Activated T-helper 2 cell treated with anti-CD3 and anti-CD28 coated beads, Interferon-gamma antibody, Interleukin-2, Interleukin-4, amounts not matched to agents 10 μg/mL and 5 μg/mL and 100 μg/mL, durations not matched to agents 14 hours and 24 hours and 36 hours (primary cell): ENCODE data around the gene CRTC2. TPM values are rescaled to one million over a fixed set of nuclear protein-coding genes. Genes with fewer than 3 reads are reported as not detected.

Source experiments
- DNase-seq: peaks from one replicate; pipeline ENCODE4 v3.0.0; 2021; ENCODE audit warnings: low spot score
- H3K27ac Mint-ChIP-seq: one replicate; pipeline ENCODE4 v1.8.0; 2021; ENCODE audit warnings: mixed read lengths
- H3K27me3 Mint-ChIP-seq: one replicate; pipeline ENCODE4 v1.8.0; 2021; ENCODE audit warnings: low read depth, mixed read lengths
- H3K36me3 Mint-ChIP-seq: one replicate; pipeline ENCODE4 v1.8.0; 2021; ENCODE audit warnings: low read depth, mixed read lengths
- H3K4me1 Mint-ChIP-seq: one replicate; pipeline ENCODE4 v1.8.0; 2021; ENCODE audit warnings: low read depth, mixed read lengths
- H3K4me3 Mint-ChIP-seq: one replicate; pipeline ENCODE4 v1.8.0; 2021; ENCODE audit warnings: low read depth, mild to moderate bottlenecking, moderate library complexity, mixed read lengths
- H3K9me3 Mint-ChIP-seq: one replicate; pipeline ENCODE4 v1.8.0; 2021; ENCODE audit warnings: mixed read lengths
- intact Hi-C: fragments of 100-400 bp; cut with micrococcal nuclease; formaldehyde crosslinking; loops from one replicate; pipeline ENCODE4 v1.15.1; 2023
- total RNA-seq: library from RNA; stranded (reverse); gene quantifications from 2 replicates; pipeline ENCODE4 v1.2.3, GENCODE V29; 2022

CRTC2 gene
- total RNA-seq, 1 donor from 2014 or later: 71.6 TPM

DNA sequence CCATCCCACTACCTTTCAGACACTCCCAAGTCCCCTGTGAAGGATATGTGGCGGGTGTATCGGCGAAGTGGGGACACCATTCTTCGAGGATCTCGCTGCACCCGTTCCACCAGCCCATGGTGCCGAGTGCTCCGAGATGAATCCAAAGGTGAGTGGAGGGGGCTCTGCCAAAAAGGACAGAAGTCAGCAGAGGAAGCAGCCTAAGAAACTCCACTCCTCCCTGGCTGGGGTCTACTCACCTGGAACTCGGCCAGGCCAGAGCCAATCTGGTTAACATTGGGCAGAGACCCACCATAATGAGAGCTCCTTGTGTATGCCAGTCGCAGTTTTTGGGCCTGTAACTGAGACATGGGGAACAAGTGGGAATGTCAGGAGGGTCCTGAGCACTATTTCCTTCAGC, 3.6 kb downstream of the CRTC2 start:
- H3K27ac Mint-ChIP-seq: peak overlapping the region; percentile 9
- H3K27me3 Mint-ChIP-seq: no peaks in the 10 kb centered on the region
- no peaks in the 10 kb centered on the region for H3K9me3 Mint-ChIP-seq
- no peak for DNase-seq
- H3K4me3 Mint-ChIP-seq: no peak overlapping the region
- H3K4me1 Mint-ChIP-seq: peaks cover 33% of the 10 kb centered on the region
- intact Hi-C loops: no loop called here
- H3K36me3 Mint-ChIP-seq: peaks cover 55% of the 10 kb centered on the region

DNA sequence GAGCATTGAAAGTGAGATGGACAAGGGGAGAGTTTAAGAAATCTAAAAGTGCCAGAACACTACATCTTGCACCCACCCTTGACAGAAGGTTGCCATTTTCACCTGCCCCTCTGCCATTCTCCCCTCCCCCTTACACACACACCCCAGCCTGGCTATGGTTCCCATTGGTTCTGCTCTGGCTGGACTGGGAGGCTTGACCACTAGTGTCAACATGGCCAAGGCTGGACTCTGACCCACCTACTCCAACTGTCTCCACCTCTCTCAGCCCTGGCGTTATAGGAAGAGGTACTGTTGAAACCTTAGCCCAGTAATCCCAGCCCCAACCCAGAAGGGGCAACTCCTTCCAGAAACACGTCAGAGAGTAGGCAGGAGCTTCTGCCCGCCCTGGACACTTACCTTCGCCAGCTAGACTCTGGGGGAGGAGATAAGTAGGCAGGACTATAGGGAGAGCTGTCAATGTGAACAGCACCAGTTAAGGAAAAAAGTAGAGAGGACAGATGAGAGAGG, 4.5 kb downstream of the CRTC2 start:
- Mint-ChIP-seq H3K9me3 (no peaks in the 10 kb centered on the region), H3K27me3 (no peaks in the 10 kb centered on the region), H3K36me3 (peaks cover 57% of the 10 kb centered on the region), H3K4me3 (no peak overlapping the region), H3K27ac (peak overlapping the region; percentile 6), H3K4me1 (peaks cover 28% of the 10 kb centered on the region)
- intact Hi-C loops: no loop called here
- no peak for DNase-seq

DNA sequence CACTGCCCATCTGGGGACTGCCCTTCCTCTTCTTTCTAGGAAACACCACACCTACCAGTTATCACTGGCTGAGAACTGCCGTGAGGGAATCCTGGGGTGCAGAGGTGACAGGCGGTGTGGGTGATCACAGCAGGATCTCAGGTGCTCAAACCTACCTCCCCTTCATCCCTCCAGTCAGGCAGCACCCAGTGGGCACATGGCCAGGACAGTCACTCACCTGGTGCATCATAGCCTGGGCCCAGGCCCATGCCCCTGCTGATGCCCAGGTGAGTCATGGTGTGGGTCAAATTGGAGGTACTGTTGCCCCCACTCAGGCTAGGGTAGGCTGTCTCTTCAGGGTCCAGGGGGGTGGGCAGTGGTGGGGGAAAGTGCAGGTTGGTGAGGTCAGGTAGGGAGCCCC, 6.6 kb downstream of the CRTC2 start:
- Mint-ChIP-seq H3K27ac (no peak overlapping the region), H3K4me1 (peaks cover 22% of the 10 kb centered on the region), H3K9me3 (no peaks in the 10 kb centered on the region), H3K27me3 (no peaks in the 10 kb centered on the region), H3K4me3 (no peak overlapping the region), H3K36me3 (peaks cover 67% of the 10 kb centered on the region)
- no peak for DNase-seq
- intact Hi-C loops: no loop called here

DNA sequence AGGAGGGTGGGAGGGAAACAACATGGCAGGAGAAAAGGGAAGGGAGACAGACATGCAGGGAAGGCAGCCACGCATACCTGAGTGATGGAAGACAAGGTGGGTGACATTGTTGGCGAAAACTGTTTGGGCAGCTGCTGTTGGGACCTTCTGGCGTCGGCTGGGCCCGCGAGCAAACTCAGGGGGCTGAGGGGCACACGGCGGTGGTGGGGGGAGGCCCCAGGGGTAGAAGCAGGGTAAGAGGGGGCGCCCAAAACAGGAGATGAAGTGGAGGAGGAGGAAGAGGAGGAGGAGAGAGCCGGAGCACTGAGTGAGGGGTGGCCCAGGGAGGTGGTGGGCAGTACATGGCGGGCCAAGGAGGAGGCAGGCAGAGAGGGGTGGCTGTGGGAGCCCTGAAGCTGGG, 7.2 kb downstream of the CRTC2 start:
- intact Hi-C loops: no loop called here
- H3K36me3 Mint-ChIP-seq: peaks cover 68% of the 10 kb centered on the region
- H3K4me1 Mint-ChIP-seq: peaks cover 18% of the 10 kb centered on the region
- H3K27me3 Mint-ChIP-seq: no peaks in the 10 kb centered on the region
- H3K4me3 Mint-ChIP-seq: no peak overlapping the region
- no peaks in the 10 kb centered on the region for H3K9me3 Mint-ChIP-seq
- DNase-seq: no peak
- no peak overlapping the region for H3K27ac Mint-ChIP-seq

DNA sequence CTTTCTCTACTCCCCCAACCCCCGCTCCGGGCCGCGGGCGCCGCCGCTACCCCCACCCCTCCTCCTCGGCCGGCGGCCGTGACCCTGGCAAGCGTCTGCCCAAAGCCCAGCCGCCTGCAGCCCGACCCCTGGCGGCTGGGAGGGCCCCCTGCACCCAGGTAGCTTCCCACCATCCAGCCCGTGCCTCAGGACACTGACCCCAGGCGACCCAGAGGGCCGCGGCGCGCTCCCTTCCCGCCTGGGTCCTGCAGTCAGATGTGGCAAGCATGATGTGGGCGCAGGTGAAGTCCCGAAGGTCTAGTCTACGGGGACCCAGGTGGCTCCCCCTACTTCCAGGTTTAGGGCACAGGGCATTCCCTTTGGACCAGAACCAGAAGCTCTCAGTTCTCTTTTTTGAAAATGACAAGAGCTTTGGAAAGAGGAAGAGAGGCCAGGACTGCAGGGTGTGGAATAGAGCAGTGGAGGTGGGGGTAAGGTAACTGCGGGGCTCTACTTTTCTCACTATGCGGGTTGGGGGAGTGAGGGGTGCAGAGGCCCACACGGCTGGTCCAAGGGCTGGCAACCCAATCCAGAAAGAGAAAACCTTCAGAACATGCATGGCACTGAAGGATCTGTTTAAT, 11.7 kb downstream of the CRTC2 start, which contains the start of gene DENND4B:
TSS of gene DENND4B (minus strand) at position 97 of the 620 bp plus-strand sequence. CDS start 2,344 bp downstream, outside the sequence.
- DNase-seq: peak; percentile 70
- Mint-ChIP-seq H3K4me3 (peak within 1 kb of the TSS; percentile 96), H3K27ac (peak within 1 kb of the TSS; percentile 95), H3K36me3 (peaks cover 71% of the 10 kb centered on the region), H3K27me3 (no peaks in the 10 kb centered on the region), H3K9me3 (no peaks in the 10 kb centered on the region), H3K4me1 (peaks cover 22% of the 10 kb centered on the region)
- intact Hi-C loops: loop anchor here (1.0 to 2.0 kb wide), 5 partner anchors 12 to 274 kb away; partner anchors contain the start of genes CRTC2 and UBAP2L

DNA sequence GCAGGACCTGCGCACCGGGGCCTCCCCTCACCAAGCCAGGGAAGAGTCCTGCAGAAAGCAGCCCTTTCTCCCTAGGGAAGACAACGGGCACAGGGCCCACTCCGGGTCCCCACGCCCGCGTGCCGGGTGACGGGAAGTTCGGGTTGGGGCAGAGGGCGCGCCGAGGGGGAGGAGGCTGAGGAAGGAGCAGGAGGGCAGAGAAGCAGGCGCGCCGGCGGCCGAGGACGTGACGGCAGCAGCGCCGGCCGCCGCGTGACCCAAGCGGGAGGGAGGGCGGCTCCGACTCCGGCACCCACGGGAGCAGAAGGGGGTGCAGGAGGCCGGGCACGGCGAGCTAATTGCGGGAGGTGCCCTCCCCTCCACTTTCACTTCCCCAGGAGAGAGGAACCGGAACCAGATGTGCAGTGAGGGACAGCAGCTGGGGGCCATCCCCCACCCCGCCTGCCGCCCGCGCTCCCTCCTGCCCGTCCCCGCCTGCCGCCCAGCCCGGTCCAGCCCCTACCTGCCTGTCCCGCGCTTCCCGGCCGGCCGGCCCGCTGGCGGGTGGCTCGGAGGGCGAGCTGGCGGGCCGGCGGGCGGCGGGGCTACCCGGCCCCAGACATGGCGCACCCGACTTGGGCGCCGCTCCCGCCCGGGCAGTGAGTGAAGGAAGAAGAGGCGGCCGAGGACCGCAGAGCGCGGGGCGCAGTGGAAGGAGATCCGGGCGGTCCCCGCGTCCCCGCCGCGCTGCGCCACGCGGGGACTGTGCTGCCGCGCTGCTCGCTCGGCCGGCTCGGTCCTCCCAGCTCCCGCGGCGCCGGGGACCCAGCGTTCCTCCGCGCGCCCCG, 12.4 kb downstream of the CRTC2 start:
- H3K4me1 Mint-ChIP-seq: peaks cover 22% of the 10 kb centered on the region
- intact Hi-C loops: loop anchor here (1.0 to 2.0 kb wide), 7 partner anchors 12 to 274 kb away; partner anchors contain the start of genes CRTC2, RPS27 and UBAP2L
- H3K36me3 Mint-ChIP-seq: peaks cover 69% of the 10 kb centered on the region
- H3K27ac Mint-ChIP-seq: peak overlapping the region; percentile 95
- no peaks in the 10 kb centered on the region for H3K27me3 Mint-ChIP-seq
- H3K9me3 Mint-ChIP-seq: no peaks in the 10 kb centered on the region
- peak overlapping the region; percentile 96 for H3K4me3 Mint-ChIP-seq
- peak; percentile 73 for DNase-seq

DNA sequence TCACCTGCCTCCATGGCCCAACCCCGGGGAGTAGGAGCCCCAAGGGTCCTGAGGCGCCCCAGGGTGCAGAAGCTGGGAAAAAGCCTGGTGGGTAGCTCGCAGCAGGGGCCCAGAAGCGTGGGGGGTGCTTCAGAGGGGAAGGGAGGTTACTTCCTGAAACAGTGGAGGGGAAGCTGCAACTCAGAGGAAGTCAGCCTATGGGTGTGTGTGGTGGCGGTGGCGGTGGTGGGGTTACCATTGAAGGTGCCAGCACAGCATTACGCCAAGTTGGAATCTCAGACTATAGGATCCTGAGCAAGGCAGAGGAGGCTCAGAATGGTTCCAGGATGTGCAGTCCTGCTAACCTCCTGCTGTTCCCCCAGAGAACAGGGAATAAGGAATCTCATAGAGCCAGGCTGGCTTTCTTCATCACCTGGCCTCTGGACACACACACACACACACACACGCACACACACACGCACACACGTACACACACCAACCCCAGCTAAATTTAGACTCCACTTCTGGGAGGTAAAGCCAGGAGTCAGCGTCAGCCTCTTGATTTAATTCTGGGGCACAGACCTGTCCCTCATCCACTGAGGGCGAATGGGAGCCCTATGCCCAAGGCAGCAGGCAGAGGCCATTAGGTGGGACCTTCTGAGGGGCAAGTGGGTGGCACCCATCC, 13.1 kb downstream of the CRTC2 start:
- Mint-ChIP-seq H3K4me3 (peak overlapping the region; percentile 96), H3K27ac (peak overlapping the region; percentile 95), H3K9me3 (no peaks in the 10 kb centered on the region), H3K36me3 (peaks cover 69% of the 10 kb centered on the region), H3K27me3 (no peaks in the 10 kb centered on the region), H3K4me1 (peaks cover 20% of the 10 kb centered on the region)
- DNase-seq: peak; percentile 74
- intact Hi-C loops: loop anchor here (1.0 kb wide), 2 partner anchors 45 to 124 kb away; partner anchors contain the start of gene RPS27

DNA sequence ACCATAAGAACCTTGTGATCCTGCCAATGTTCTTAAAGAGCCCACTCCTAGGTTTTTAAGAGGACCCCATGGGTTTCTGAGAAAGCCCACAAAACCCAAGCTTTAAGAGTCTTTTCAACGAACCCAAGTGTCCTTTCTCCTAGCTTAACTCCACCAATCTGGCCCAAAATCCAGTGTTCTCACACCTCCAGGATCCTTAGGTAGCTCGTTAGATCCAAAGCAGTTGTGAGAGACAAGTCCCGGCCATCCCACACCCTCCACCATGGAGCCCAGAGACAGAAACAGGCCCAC, 13.6 kb downstream of the CRTC2 start:
- intact Hi-C loops: loop anchor here (1.0 kb wide), 2 partner anchors 46 to 123 kb away; partner anchors contain the start of gene RPS27
- Mint-ChIP-seq H3K9me3 (no peaks in the 10 kb centered on the region), H3K36me3 (peaks cover 69% of the 10 kb centered on the region)

DNA sequence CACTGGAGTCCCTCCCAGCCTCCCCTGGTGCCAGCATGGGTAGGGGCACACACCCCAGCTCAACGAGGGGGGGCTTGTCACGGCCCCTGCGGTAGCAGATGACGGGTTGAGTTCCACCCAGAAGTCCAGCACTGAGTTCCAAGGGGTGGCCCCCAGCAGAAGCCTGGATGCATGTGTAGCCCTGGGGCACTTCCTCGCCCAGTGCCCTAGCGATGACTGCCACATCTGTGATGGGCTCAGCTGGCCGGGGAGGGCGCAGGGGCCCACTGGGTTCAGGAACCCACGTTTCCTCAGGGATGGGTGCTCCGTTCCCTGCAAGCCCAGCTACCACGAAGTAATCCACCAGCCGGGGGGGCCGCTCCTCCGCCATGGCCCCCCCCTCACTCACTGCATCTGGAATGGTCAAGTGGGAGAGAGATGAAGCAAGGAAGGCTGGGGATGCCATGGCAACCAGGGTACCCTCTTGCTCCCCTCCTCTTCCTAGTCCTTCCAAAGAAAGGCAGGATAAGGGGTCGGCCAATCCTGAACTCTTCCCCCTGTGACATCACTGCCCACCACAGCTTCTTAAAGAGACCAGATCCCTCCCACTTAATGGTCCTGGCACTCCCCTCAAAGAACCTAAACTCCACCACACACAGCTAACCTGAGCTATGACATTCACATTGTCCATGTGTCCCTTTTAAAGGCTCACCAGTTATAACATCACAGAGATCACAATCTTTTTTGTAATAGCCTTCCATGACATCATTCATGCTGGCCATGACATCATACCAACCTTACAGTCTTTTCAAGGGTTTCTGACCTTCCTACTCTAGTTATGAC, 14.2 kb downstream of the CRTC2 start:
- Mint-ChIP-seq H3K36me3 (peaks cover 74% of the 10 kb centered on the region), H3K27ac (peak overlapping the region; percentile 95), H3K27me3 (no peaks in the 10 kb centered on the region), H3K4me1 (peaks cover 20% of the 10 kb centered on the region), H3K4me3 (peak overlapping the region; percentile 96), H3K9me3 (no peaks in the 10 kb centered on the region)
- intact Hi-C loops: no loop called here
- DNase-seq: no peak

More for the DNA sequence above, 13.6 kb downstream of the CRTC2 start:
- H3K4me3 Mint-ChIP-seq: peak overlapping the region; percentile 96
- peak overlapping the region; percentile 95 for H3K27ac Mint-ChIP-seq
- no peaks in the 10 kb centered on the region for H3K27me3 Mint-ChIP-seq
- no peak for DNase-seq
- H3K4me1 Mint-ChIP-seq: peaks cover 20% of the 10 kb centered on the region

DNA sequence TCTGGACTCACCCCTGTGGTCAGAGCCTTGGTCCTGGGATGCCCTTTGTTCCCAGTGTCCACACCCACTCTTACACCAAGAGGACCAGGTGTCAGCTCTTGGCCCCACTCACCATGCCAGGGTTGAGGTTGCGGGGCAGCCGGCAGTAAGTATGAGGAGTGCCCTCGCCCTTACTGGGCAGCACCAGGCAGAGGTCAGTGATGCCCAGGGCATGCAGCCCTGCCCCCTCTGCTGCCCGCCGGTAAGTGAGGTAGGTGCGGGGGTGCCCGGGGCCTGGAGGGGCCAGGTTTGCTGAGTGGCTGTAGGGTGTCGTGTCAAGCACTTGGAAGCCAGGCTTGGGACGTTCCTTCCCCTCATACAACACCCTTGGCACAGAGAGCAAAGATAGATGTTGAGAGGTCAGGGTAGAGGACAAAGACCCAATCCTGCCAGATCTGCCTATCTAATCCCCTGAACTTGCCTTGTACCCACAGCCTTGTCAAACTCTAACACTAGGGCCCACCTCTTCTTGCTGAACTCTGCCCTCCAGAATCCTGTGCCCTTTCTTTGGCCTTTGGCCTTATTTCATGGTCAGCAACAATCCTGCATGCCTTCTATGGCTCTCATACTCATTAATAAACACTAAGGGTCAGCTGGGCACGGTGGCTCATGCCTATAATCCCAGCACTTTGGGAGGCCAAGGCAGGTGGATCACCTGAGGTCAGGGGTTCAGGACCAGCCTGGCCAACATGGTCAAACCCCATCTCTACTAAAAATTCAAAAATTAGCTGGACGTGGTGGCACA, 15.5 kb downstream of the CRTC2 start:
- H3K36me3 Mint-ChIP-seq: peaks cover 67% of the 10 kb centered on the region
- H3K27me3 Mint-ChIP-seq: no peaks in the 10 kb centered on the region
- intact Hi-C loops: no loop called here
- H3K4me3 Mint-ChIP-seq: no peak overlapping the region
- H3K4me1 Mint-ChIP-seq: peaks cover 20% of the 10 kb centered on the region
- no peak overlapping the region for H3K27ac Mint-ChIP-seq
- H3K9me3 Mint-ChIP-seq: no peaks in the 10 kb centered on the region
- DNase-seq: no peak

DNA sequence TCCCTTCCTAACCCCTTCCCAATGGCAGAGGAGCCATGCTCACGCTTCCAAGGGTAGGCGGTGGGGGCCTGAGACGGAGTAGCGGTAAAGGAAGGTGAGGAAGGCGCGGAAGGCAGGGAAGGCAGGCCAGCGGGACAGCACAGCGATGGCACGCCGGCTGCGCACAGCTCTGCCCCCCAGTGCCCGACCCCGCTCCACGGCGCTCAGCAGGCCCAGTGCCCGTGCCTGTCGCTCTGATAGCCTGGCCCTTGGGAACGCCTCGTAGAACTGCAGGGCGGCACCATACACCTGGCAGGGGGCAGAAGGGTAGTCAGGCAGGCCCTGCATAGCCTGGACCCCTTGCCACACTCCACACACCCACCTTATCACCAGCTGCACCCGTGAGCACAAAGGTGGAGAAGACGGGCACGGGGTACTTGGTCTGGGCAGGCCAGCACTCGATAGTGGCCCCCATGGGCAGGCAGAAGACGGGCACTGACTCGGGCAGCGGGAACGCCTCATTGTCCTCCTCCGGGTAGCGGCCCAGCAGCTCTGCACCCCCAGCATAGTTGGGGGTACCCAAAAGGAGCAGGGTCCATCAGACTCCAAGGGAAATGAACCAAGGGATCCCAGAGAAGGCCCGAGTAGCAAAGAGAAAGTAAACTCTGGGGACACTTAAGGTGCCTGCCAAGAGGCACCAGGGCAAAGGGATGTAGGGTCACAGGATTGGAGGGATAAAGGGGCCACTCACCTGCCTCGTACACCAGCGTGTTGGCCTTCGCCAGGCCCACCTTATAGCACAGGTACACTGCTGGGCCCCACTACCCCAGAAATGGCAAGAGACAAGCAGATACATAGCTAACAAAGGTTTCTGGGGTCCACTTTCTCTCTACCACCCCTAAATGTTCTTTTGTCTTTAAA, 16.3 kb downstream of the CRTC2 start:
- Mint-ChIP-seq H3K4me3 (no peak overlapping the region), H3K9me3 (no peaks in the 10 kb centered on the region), H3K4me1 (peaks cover 19% of the 10 kb centered on the region), H3K27ac (no peak overlapping the region), H3K36me3 (peaks cover 68% of the 10 kb centered on the region), H3K27me3 (no peaks in the 10 kb centered on the region)
- DNase-seq: no peak
- intact Hi-C loops: no loop called here
